ENCODE data around the gene OLFML2A. TPM values are rescaled to one million over a fixed set of nuclear protein-coding genes. Genes with fewer than 3 reads are reported as not detected.
A peak's percentile ranks its signal among the peaks of the same experiment; 100 is the strongest.

OLFML2A gene
- total RNA-seq, 2 donors from 2014 or later: 7.8 to 9.1 TPM

- intact Hi-C loops (cut with DNase I): loop anchor here (10.0 kb wide), 2 partner anchors 506 to 516 kb away; no protein-coding TSS in a partner anchor
- no peak for DNase-seq (ENCODE audit: low spot score)
Observed at GRCh38 chr9:124858330-124859046, 81.6 kb downstream of the OLFML2A start.

GRCh38 chr9:124859803-124860581 is 83.1 kb downstream of the OLFML2A start:
- intact Hi-C loops (cut with DNase I): loop anchor here (10.0 kb wide), 2 partner anchors 505 to 515 kb away; no protein-coding TSS in a partner anchor
- DNase-seq (ENCODE audit: low spot score): no peak

- intact Hi-C loops (cut with DNase I): no loop called here
- DNase-seq (ENCODE audit: low spot score): no peak
Observed at GRCh38 chr9:124860582-124861341, 83.8 kb downstream of the OLFML2A start.

- intact Hi-C loops (cut with DNase I): no loop called here
- peak; percentile 98 for DNase-seq (ENCODE audit: low spot score)
Observed at GRCh38 chr9:124861342-124862229, 84.7 kb downstream of the OLFML2A start, which contains the start of the genes ARPC5L and RPL35. Gene ARPC5L (plus strand): TSS chr9:124862130. CDS start chr9:124869291, 7,161 bp downstream. Gene RPL35 (minus strand): TSS chr9:124861957. CDS start chr9:124861912, 45 bp downstream.

- intact Hi-C loops (cut with DNase I): no loop called here
- DNase-seq (ENCODE audit: low spot score): no peak
Observed at GRCh38 chr9:124863371-124863871, 86.5 kb downstream of the OLFML2A start.

Other genes starting within 250 kb of the OLFML2A start
- under 1 TPM; 0.23 to 0.76 TPM for gene NR6A1, start 5.8 kb upstream of the OLFML2A start, total RNA-seq
- gene WDR38, start 76.3 kb downstream of the OLFML2A start, total RNA-seq: not detected
- 1,000 to 10,000 TPM in 1 of 2 donors, 100 to 1,000 TPM in 1; 997 to 1,074 TPM for gene RPL35, start 84.8 kb downstream of the OLFML2A start, total RNA-seq
- 10 to 100 TPM; 23.1 to 23.4 TPM for gene ARPC5L, start 85.0 kb downstream of the OLFML2A start, total RNA-seq
- 10 to 100 TPM; 21.0 to 21.5 TPM for gene GOLGA1, start 163.9 kb downstream of the OLFML2A start, total RNA-seq

Data from posterior vena cava (tissue), 2 donors.